Trophoblast cell (in vitro differentiated cells and primary cell): ENCODE measurements around the gene ABHD16B.

Experiments used
- DNase-seq, 2 donors: peaks; one replicate each; pipeline ENCODE4 v3.0.0-alpha.2; 2016
- H2AFZ ChIP-seq: 2 replicates; pipeline ENCODE4 v1.6.1; 2013; ENCODE audit warnings: low read length, moderate library complexity, mild to moderate bottlenecking; ENCODE audit not compliant: insufficient read depth, poor library complexity
- H2AK5ac ChIP-seq: 2 replicates; pipeline ENCODE4 v1.6.1; 2013; ENCODE audit warnings: mild to moderate bottlenecking, low read length
- H2BK120ac ChIP-seq: 2 replicates; pipeline ENCODE4 v1.6.1; 2013; ENCODE audit warnings: low read length, mild to moderate bottlenecking, moderate library complexity; ENCODE audit not compliant: insufficient read depth, poor library complexity
- H2BK12ac ChIP-seq: 2 replicates; pipeline ENCODE4 v1.6.1; 2013; ENCODE audit warnings: mild to moderate bottlenecking, low read length, moderate library complexity
- H2BK5ac ChIP-seq: 2 replicates; pipeline ENCODE4 v1.6.1; 2013; ENCODE audit warnings: low read length, low read depth, moderate library complexity, mild to moderate bottlenecking; ENCODE audit not compliant: poor library complexity
- H3K14ac ChIP-seq: 2 replicates; pipeline ENCODE4 v1.6.1; 2013; ENCODE audit warnings: mild to moderate bottlenecking, low read length
- H3K18ac ChIP-seq: 2 replicates; pipeline ENCODE4 v1.6.1; 2013; ENCODE audit warnings: mild to moderate bottlenecking, low read length
- H3K23ac ChIP-seq: 2 replicates; pipeline ENCODE4 v1.6.1; 2013; ENCODE audit warnings: low read length
- H3K27ac ChIP-seq: 2 replicates; pipeline ENCODE4 v1.5.1; 2013; ENCODE audit warnings: low read depth, mild to moderate bottlenecking, inconsistent platforms, low read length, moderate library complexity
- H3K27me3 ChIP-seq: 2 replicates; pipeline ENCODE4 v1.6.1; 2013; ENCODE audit warnings: inconsistent platforms, mild to moderate bottlenecking, low read length, moderate library complexity; ENCODE audit not compliant: insufficient read depth
- H3K36me3 ChIP-seq, 2 experiments: 1 replicate in 1 of 2; 2 replicates in 1 of 2; pipeline ENCODE4 v1.6.1; 2013; ENCODE audit warnings: low read length in 2 of 2, mild to moderate bottlenecking in 2 of 2, moderate library complexity in 1 of 2; ENCODE audit not compliant: insufficient read depth in 2 of 2, control insufficient read depth in 1 of 2
- H3K4ac ChIP-seq: 2 replicates; pipeline ENCODE4 v1.6.1; 2013; ENCODE audit warnings: low read depth, mild to moderate bottlenecking, low read length, moderate library complexity
- H3K4me1 ChIP-seq, 2 experiments: 1 replicate in 1 of 2; 2 replicates in 1 of 2; pipeline ENCODE4 v1.6.1; 2013; ENCODE audit warnings: low read length in 2 of 2, mild to moderate bottlenecking in 2 of 2, moderate library complexity in 1 of 2; ENCODE audit not compliant: insufficient read depth in 2 of 2, control insufficient read depth in 1 of 2
- H3K4me2 ChIP-seq: 2 replicates; pipeline ENCODE4 v1.6.1; 2013; ENCODE audit warnings: inconsistent platforms, mild to moderate bottlenecking, low read length, moderate library complexity
- H3K4me3 ChIP-seq: 2 replicates; pipeline ENCODE4 v1.5.1; 2013; ENCODE audit warnings: mild to moderate bottlenecking, low read depth, low read length, inconsistent platforms
- H3K79me1 ChIP-seq: one replicate; pipeline ENCODE4 v1.6.1; 2013; ENCODE audit warnings: low read length
- H3K79me2 ChIP-seq: 2 replicates; pipeline ENCODE4 v1.6.1; 2013; ENCODE audit warnings: low read length, mild to moderate bottlenecking; ENCODE audit not compliant: control insufficient read depth, insufficient read depth, poor library complexity
- H3K9ac ChIP-seq: 2 replicates; pipeline ENCODE4 v1.6.1; 2013; ENCODE audit warnings: mild to moderate bottlenecking, low read length
- H3K9me3 ChIP-seq: 2 replicates; pipeline ENCODE4 v1.6.1; 2013; ENCODE audit warnings: low read depth, mild to moderate bottlenecking, control low read depth, inconsistent platforms, low read length; ENCODE audit not compliant: insufficient read depth
- H4K12ac ChIP-seq: 2 replicates; pipeline ENCODE4 v1.6.1; 2013; ENCODE audit warnings: low read depth, mild to moderate bottlenecking, low read length, moderate library complexity
- H4K8ac ChIP-seq: 2 replicates; pipeline ENCODE4 v1.6.1; 2013; ENCODE audit warnings: low read depth, mild to moderate bottlenecking, low read length, moderate library complexity
- H4K91ac ChIP-seq: one replicate; pipeline ENCODE4 v1.6.1; 2013; ENCODE audit warnings: low read depth, mild to moderate bottlenecking, low read length, moderate library complexity
- WGBS: extraction: QIAGEN DNeasy Blood & Tissue Kit; methylation state at CpG from one replicate; pipeline ENCODE4 v1.1.7; 2013; ENCODE audit warnings: missing lambda C conversion rate; ENCODE audit not compliant: insufficient read length, insufficient coverage; ENCODE audit errors: extremely low coverage; 5-methylcytosine and 5-hydroxymethylcytosine counted together

ABHD16B gene

GRCh38 chr20:63821811-63822210 is 39.5 kb upstream of the ABHD16B start:
- Histone ChIP-seq H3K4ac (no peak overlapping the region), H3K27ac (no peak overlapping the region), H3K4me1 (peaks cover under 1% of the 10 kb centered on the region in 2 experiments), H4K8ac (no peak overlapping the region), H3K36me3 (peaks cover 3 to 6% of the 10 kb centered on the region in 2 experiments), H4K12ac (no peak overlapping the region), H3K14ac (no peak overlapping the region), H4K91ac (no peak overlapping the region), H2BK12ac (no peak overlapping the region), H2BK120ac (no peak overlapping the region), H2BK5ac (no peak overlapping the region), H3K79me2 (no peaks in the 10 kb centered on the region), H3K23ac (no peak overlapping the region), H3K9ac (no peak overlapping the region), H3K4me3 (peak overlapping the region; percentile 55), H3K9me3 (peaks cover 1% of the 10 kb centered on the region), H2AK5ac (no peak overlapping the region), H3K18ac (no peak overlapping the region), H2AFZ (no peak overlapping the region), H3K4me2 (no peak overlapping the region), H3K27me3 (no peaks in the 10 kb centered on the region), H3K79me1 (no peaks in the 10 kb centered on the region)
- DNase-seq: no peak
- no CpG with 5 or more reads among the region's 8 CpGs for WGBS

GRCh38 chr20:63822276-63822696 is 39.0 kb upstream of the ABHD16B start:
- H3K36me3 ChIP-seq: peaks cover 3 to 6% of the 10 kb centered on the region in 2 experiments
- WGBS: no CpG with 5 or more reads among the region's 15 CpGs
- H3K4me3 ChIP-seq: peak overlapping the region; percentile 55
- H3K9ac ChIP-seq: no peak overlapping the region
- peaks cover 1% of the 10 kb centered on the region for H3K9me3 ChIP-seq
- H3K27ac ChIP-seq: no peak overlapping the region
- H3K27me3 ChIP-seq: no peaks in the 10 kb centered on the region
- no peak overlapping the region for H2AK5ac ChIP-seq
- no peak overlapping the region for H3K14ac ChIP-seq
- H2BK120ac ChIP-seq: no peak overlapping the region
- H2BK5ac ChIP-seq: no peak overlapping the region
- H3K79me2 ChIP-seq: no peaks in the 10 kb centered on the region
- no peak for DNase-seq
- H3K18ac ChIP-seq: no peak overlapping the region
- H4K8ac ChIP-seq: no peak overlapping the region
- H4K12ac ChIP-seq: no peak overlapping the region
- no peak overlapping the region for H3K4ac ChIP-seq
- no peak overlapping the region for H2AFZ ChIP-seq
- no peak overlapping the region for H3K4me2 ChIP-seq
- no peaks in the 10 kb centered on the region for H3K79me1 ChIP-seq
- H4K91ac ChIP-seq: no peak overlapping the region
- H2BK12ac ChIP-seq: no peak overlapping the region
- H3K23ac ChIP-seq: no peak overlapping the region
- peaks cover 2 to 3% of the 10 kb centered on the region in 2 experiments for H3K4me1 ChIP-seq

GRCh38 chr20:63823691-63824311 is 37.5 kb upstream of the ABHD16B start:
- Histone ChIP-seq H3K4me2 (no peak overlapping the region), H2BK12ac (no peak overlapping the region), H4K91ac (no peak overlapping the region), H3K4me1 (peaks cover 4 to 5% of the 10 kb centered on the region in 2 experiments), H3K36me3 (peaks cover 3 to 6% of the 10 kb centered on the region in 2 experiments), H3K79me2 (no peaks in the 10 kb centered on the region), H3K9ac (no peak overlapping the region), H2AFZ (no peak overlapping the region), H3K4ac (no peak overlapping the region), H3K23ac (no peak overlapping the region), H3K27me3 (no peaks in the 10 kb centered on the region), H3K18ac (no peak overlapping the region), H3K4me3 (no peak overlapping the region), H3K9me3 (peaks cover 1% of the 10 kb centered on the region), H2BK5ac (no peak overlapping the region), H3K14ac (no peak overlapping the region), H3K79me1 (no peaks in the 10 kb centered on the region), H4K8ac (no peak overlapping the region), H2AK5ac (no peak overlapping the region), H2BK120ac (no peak overlapping the region), H4K12ac (no peak overlapping the region), H3K27ac (no peak overlapping the region)
- DNase-seq: no peak
- WGBS: no CpG with 5 or more reads among the region's 12 CpGs

GRCh38 chr20:63825331-63826118 is 35.8 kb upstream of the ABHD16B start:
- Histone ChIP-seq H3K9me3 (peaks cover 1% of the 10 kb centered on the region), H2BK5ac (no peak overlapping the region), H3K79me2 (peaks cover 2% of the 10 kb centered on the region), H3K18ac (no peak overlapping the region), H4K91ac (no peak overlapping the region), H3K79me1 (no peaks in the 10 kb centered on the region), H3K9ac (no peak overlapping the region), H3K4me1 (peaks cover 9 to 13% of the 10 kb centered on the region in 2 experiments), H4K8ac (no peak overlapping the region), H4K12ac (no peak overlapping the region), H3K4me3 (no peak overlapping the region), H3K4me2 (no peak overlapping the region), H2AFZ (no peak overlapping the region), H3K4ac (no peak overlapping the region), H3K27ac (no peak overlapping the region), H2BK12ac (no peak overlapping the region), H3K27me3 (peaks cover 5% of the 10 kb centered on the region), H3K23ac (no peak overlapping the region), H3K14ac (no peak overlapping the region), H3K36me3 (peaks cover 3 to 6% of the 10 kb centered on the region in 2 experiments), H2BK120ac (no peak overlapping the region), H2AK5ac (no peak overlapping the region)
- WGBS: no CpG with 5 or more reads among the region's 25 CpGs
- no peak for DNase-seq
